Panc1 (cell line): Measurements from ENCODE around the gene MS4A6E. TPM values are rescaled to one million over a fixed set of nuclear protein-coding genes. Genes with fewer than 3 reads are reported as not detected.

Source experiments
- total RNA-seq: library from RNA; stranded (reverse); gene quantifications from one replicate; pipeline ENCODE4 v1.2.1, GENCODE V29; 2021; ENCODE audit not compliant: unreplicated experiment

Gene MS4A6E
- total RNA-seq, 1 experiment from 2014 or later: not detected

Other genes starting within 250 kb of the MS4A6E start
- gene MS4A2, start 238.6 kb upstream of the MS4A6E start, total RNA-seq: not detected
- gene MS4A6A, start 144.2 kb upstream of the MS4A6E start, total RNA-seq: not detected
- gene MS4A4E, start 84.1 kb upstream of the MS4A6E start, total RNA-seq: not detected
- gene MS4A4A, start 46.6 kb upstream of the MS4A6E start, total RNA-seq: not detected
- 0.23 TPM for gene MS4A7, start 51.3 kb downstream of the MS4A6E start, total RNA-seq
- gene MS4A14, start 69.2 kb downstream of the MS4A6E start, total RNA-seq: not detected
- gene MS4A5, start 102.3 kb downstream of the MS4A6E start, total RNA-seq: not detected
- 0.59 TPM for gene MS4A1, start 128.6 kb downstream of the MS4A6E start, total RNA-seq
- not detected for gene MS4A12, start 165.5 kb downstream of the MS4A6E start, total RNA-seq
- gene MS4A13, start 188.1 kb downstream of the MS4A6E start, total RNA-seq: not detected